ENCODE measurements around the gene SCARB1. TPM values are rescaled to one million over a fixed set of nuclear protein-coding genes. Genes with fewer than 3 reads are reported as not detected.

Gene SCARB1
- total and polyA plus RNA-seq, 9 of the 15 experiments (the other 6 are each of a cell fraction or from before 2014, with no cell fraction given), result 0.56 to 157 (median 52.8) TPM

GRCh38 chr12:124749725-124750124, 113.9 kb downstream of the SCARB1 start:
- no TSS peak for BruUV-seq (replicated peaks)
- H3K27ac ChIP-seq (ENCODE audit: extremely low read depth, low read depth, low read length), result no peak overlapping the region
- 4% methylated on average over 9 of the region's 9 CpGs for WGBS (ENCODE audit: insufficient coverage, low coverage, missing lambda C conversion rate)

GRCh38 chr12:124747426-124748161, 116.1 kb downstream of the SCARB1 start:
- intact Hi-C loops (cut with micrococcal nuclease), result no loop called here
- Histone ChIP-seq H3K9ac (ENCODE audit: insufficient read depth in 1 of 2, low read depth in 2 of 2, low read length in 2 of 2) (no peak overlapping the region), H3K9me1 (ENCODE audit: control insufficient read depth, insufficient read depth, low read length) (no peaks in the 10 kb centered on the region), H3K27me3 (ENCODE audit: control insufficient read depth in 2 of 2, insufficient read depth in 2 of 2, low read length in 2 of 2) (peaks cover 24 to 51% of the 10 kb centered on the region in 2 experiments), H3K27ac (ENCODE audit: extremely low read depth, low read depth, low read length) (no peak overlapping the region), H3K4me3 (no peak overlapping the region), H3K9me3 (replicated peaks; ENCODE audit: control insufficient read depth, insufficient read depth, low read depth, low read length) (no peaks in the 10 kb centered on the region; the same call in 1 of the 2 replicates), H3K79me2 (ENCODE audit: control insufficient read depth, insufficient read depth, low read length) (no peaks in the 10 kb centered on the region), H2AFZ (ENCODE audit: low read depth, low read length) (no peak overlapping the region), H3K36me3 (ENCODE audit: control insufficient read depth, insufficient read depth, low read length) (no peaks in the 10 kb centered on the region), H3K4me2 (ENCODE audit: insufficient read depth, low read length) (no peak overlapping the region), H4K20me1 (replicated peaks; ENCODE audit: control insufficient read depth, insufficient read depth, low read length) (peaks cover 4% of the 10 kb centered on the region; the same call in 1 of the 2 replicates), H3K4me1 (replicated peaks in 1 of 2; ENCODE audit: control insufficient read depth in 2 of 2, insufficient read depth in 2 of 2, low read length in 2 of 2) (peaks cover 4 to 11% of the 10 kb centered on the region in 2 experiments; a peak in 4 of 5 replicates)
- ChIA-PET CTCF (ENCODE audit: low intra/inter-chr PET ratio) (no interaction called here), POLR2A (interaction anchor here (0.6 to 1.2 kb wide), 2 partner anchors 15 to 183 kb away, joined by 3 read pairs; no protein-coding TSS in a partner anchor)
- ATAC-seq (no peak), FAIRE-seq (no peak), DNase-seq (ENCODE audit: extremely low read depth in 1 of 4, low spot score in 3 of 4) (no peak)
- WGBS (ENCODE audit: insufficient coverage, low coverage, missing lambda C conversion rate), result 16% methylated on average over 15 of the region's 15 CpGs
- in situ Hi-C loops (cut with MboI), result no loop called here
- BruUV-seq (replicated peaks), result no TSS peak
- TF ChIP-seq SNIP1 (IDR thresholded peaks at IDR 0.05; ENCODE audit: low read depth), result no peak
- TF ChIP-seq POLR2AphosphoS2 (IDR thresholded peaks at IDR 0.05; ENCODE audit: low read length), result no peak
- no peak for TF ChIP-seq BCL6 (CRISPR knock-in tag; IDR thresholded peaks at IDR 0.05)
- TF ChIP-seq MCM5 (IDR thresholded peaks at IDR 0.05; ENCODE audit: low read depth), result no peak
- TF ChIP-seq PCBP1 (IDR thresholded peaks at IDR 0.05; ENCODE audit: low read depth, low read length, poor library complexity, severe bottlenecking), result no peak
- no peak for TF ChIP-seq SMAD4 (CRISPR knock-in tag; conservative IDR thresholded peaks at IDR 0.05)
- TF ChIP-seq KLF13 (tag; IDR thresholded peaks at IDR 0.05; ENCODE audit: borderline replicate concordance, low read depth), result no peak
- TF ChIP-seq SIN3A (IDR thresholded peaks at IDR 0.05; ENCODE audit: borderline replicate concordance in 2 of 2, control insufficient read depth in 1 of 2, low read depth in 2 of 2, low read length in 2 of 2), result no peak
- no peak for TF ChIP-seq NFATC3 (IDR thresholded peaks at IDR 0.05)
- no peak for TF ChIP-seq ZNF274 (IDR thresholded peaks at IDR 0.05; ENCODE audit: borderline replicate concordance, low read depth, low read length)
- no peak for TF ChIP-seq RBM39 (optimal IDR thresholded peaks at IDR 0.05; ENCODE audit: low read depth, low read length)
- no peak for TF ChIP-seq LARP7 (IDR thresholded peaks at IDR 0.05)
- TF ChIP-seq BMI1 (IDR thresholded peaks at IDR 0.05; ENCODE audit: low read length), result no peak
- no peak for TF ChIP-seq SMARCE1 (IDR thresholded peaks at IDR 0.05)
- no peak for TF ChIP-seq ZNF778 (CRISPR knock-in tag; IDR thresholded peaks at IDR 0.05)
- TF ChIP-seq ZNF224 (CRISPR knock-in tag; IDR thresholded peaks at IDR 0.05), result no peak

More at GRCh38 chr12:124749725-124750124, 113.9 kb downstream of the SCARB1 start:
- Histone ChIP-seq H3K79me2 (ENCODE audit: control insufficient read depth, insufficient read depth, low read length) (no peaks in the 10 kb centered on the region), H3K4me2 (ENCODE audit: insufficient read depth, low read length) (no peak overlapping the region), H3K9ac (ENCODE audit: insufficient read depth in 1 of 2, low read depth in 2 of 2, low read length in 2 of 2) (no peak overlapping the region), H2AFZ (ENCODE audit: low read depth, low read length) (no peak overlapping the region), H3K4me3 (no peak overlapping the region), H3K9me1 (ENCODE audit: control insufficient read depth, insufficient read depth, low read length) (no peaks in the 10 kb centered on the region), H3K36me3 (ENCODE audit: control insufficient read depth, insufficient read depth, low read length) (no peaks in the 10 kb centered on the region), H3K9me3 (replicated peaks; ENCODE audit: control insufficient read depth, insufficient read depth, low read depth, low read length) (peaks cover 10% of the 10 kb centered on the region), H3K4me1 (replicated peaks in 1 of 2; ENCODE audit: control insufficient read depth in 2 of 2, insufficient read depth in 2 of 2, low read length in 2 of 2) (peaks cover 4 to 11% of the 10 kb centered on the region in 2 experiments; a peak in 4 of 5 replicates), H3K27me3 (ENCODE audit: control insufficient read depth in 2 of 2, insufficient read depth in 2 of 2, low read length in 2 of 2) (peaks cover 36 to 72% of the 10 kb centered on the region in 2 experiments), H4K20me1 (replicated peaks; ENCODE audit: control insufficient read depth, insufficient read depth, low read length) (peaks cover 4% of the 10 kb centered on the region; the same call in 1 of the 2 replicates)
- FAIRE-seq, result no peak
- intact Hi-C loops (cut with micrococcal nuclease), result loop anchor here (2.0 to 5.0 kb wide), 3 partner anchors 69 to 712 kb away; partner anchors contain the start of gene NCOR2
- ATAC-seq, result no peak
- peak; percentile 83 for TF ChIP-seq RBM25 (IDR thresholded peaks at IDR 0.05; ENCODE audit: low read depth, low read length, severe bottlenecking)
- no peak for TF ChIP-seq ZFPM2 (CRISPR knock-in tag; IDR thresholded peaks at IDR 0.05)
- TF ChIP-seq BCOR (IDR thresholded peaks at IDR 0.05), result peak; percentile 47; the same call in 1 of the 2 replicates
- in situ Hi-C loops (cut with MboI), result no loop called here
- ChIA-PET CTCF (ENCODE audit: low intra/inter-chr PET ratio) (no interaction called here), POLR2A (no interaction called here)
- no peak for DNase-seq (ENCODE audit: extremely low read depth in 1 of 4, low spot score in 3 of 4)
